Activated gamma-delta T cell (primary cell): ENCODE data around the gene RASSF6.
"Not testable (repeated sequence)": the region's sequence is repeated elsewhere in the genome, so short reads cannot be mapped to it uniquely, and the experiment has no call there.

Experiments used
- DNase-seq: peaks from one replicate; lab custom pipeline; 2025; lab: John Stamatoyannopoulos, UW

The RASSF6 gene

GRCh38 chr4:73576381-73576780 lies 43.9 kb downstream of the RASSF6 start:
- no peak for DNase-seq

- no peak for DNase-seq
These were observed 44.6 kb downstream of the RASSF6 start for GRCh38 chr4:73575660-73576059.

- no peak for DNase-seq
These were observed 46.3 kb downstream of the RASSF6 start for GRCh38 chr4:73573794-73574528.

GRCh38 chr4:73550865-73551264 lies 69.4 kb downstream of the RASSF6 start:
- not testable (repeated sequence) for DNase-seq

- no peak for DNase-seq
These were observed 75.6 kb downstream of the RASSF6 start for GRCh38 chr4:73544620-73545019.

- DNase-seq: no peak
These were observed 79.0 kb downstream of the RASSF6 start for GRCh38 chr4:73541251-73541650.

- DNase-seq: no peak
These were observed 79.4 kb downstream of the RASSF6 start for GRCh38 chr4:73540826-73541225.

GRCh38 chr4:73539386-73539785 lies 80.8 kb downstream of the RASSF6 start:
- no peak for DNase-seq

- DNase-seq: no peak
These were observed 82.1 kb downstream of the RASSF6 start for GRCh38 chr4:73538162-73538561.

GRCh38 chr4:73533515-73534422 lies 86.5 kb downstream of the RASSF6 start:
- no peak for DNase-seq

GRCh38 chr4:73528171-73528570 lies 92.1 kb downstream of the RASSF6 start:
- DNase-seq: no peak

GRCh38 chr4:73527196-73527595 lies 93.0 kb downstream of the RASSF6 start:
- no peak for DNase-seq

- no peak for DNase-seq
These were observed 94.6 kb downstream of the RASSF6 start for GRCh38 chr4:73525611-73526010.

- DNase-seq: no peak
These were observed 97.1 kb downstream of the RASSF6 start for GRCh38 chr4:73523126-73523525.
